ENCODE measurements around the gene SYTL1. TPM values are rescaled to one million over a fixed set of nuclear protein-coding genes. Genes with fewer than 3 reads are reported as not detected.

SYTL1 gene
- total RNA-seq, 1 experiment from 2014 or later = 1.4 TPM

DNA sequence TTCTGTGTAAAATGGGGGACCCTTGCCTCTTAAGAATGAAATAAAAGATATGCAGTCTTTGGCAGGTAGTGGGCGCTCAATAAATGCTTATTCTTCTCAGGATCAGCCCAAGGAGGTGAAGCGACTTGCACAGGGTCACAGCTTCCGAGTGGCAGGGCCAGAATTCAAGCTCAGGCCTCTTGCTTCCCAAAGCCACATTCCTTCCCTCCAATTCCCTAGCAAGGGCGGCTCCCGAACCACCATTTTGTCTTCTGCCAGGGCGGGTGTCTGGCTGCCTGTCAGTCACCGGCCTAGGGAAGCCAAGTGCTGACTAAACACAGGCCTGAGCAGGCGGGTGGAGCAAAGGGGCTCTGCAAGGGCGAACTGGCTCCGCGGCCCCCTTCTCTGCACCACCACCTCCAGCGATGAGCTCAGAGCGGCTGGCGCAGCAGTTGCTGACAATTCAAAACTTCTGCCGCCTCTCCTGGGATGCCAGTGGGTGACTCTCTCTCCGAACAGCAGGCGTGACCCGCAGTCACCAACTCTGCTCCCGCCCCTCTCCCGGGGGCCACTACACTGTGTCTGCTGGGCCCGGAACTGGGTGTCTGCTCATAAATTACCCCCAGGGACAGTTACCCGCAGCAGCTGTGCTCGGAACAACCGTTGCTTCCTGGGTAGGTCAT lies 61.4 kb downstream of the SYTL1 start:
- no peak for DNase-seq (ENCODE audit: low read depth)

Other genes starting within 250 kb of the SYTL1 start
- 10.0 and 24.1 TPM in 2 replicates for gene SLC9A1, start 186.9 kb upstream of the SYTL1 start, total RNA-seq (2014; rRNA removed; shearing (Covaris generic))
- 20.7 and 30.0 TPM in 2 replicates for gene WDTC1, start 107.4 kb upstream of the SYTL1 start, total RNA-seq (2014; rRNA removed; shearing (Covaris generic))
- gene TMEM222, start 19.9 kb upstream of the SYTL1 start, total RNA-seq (2014; rRNA removed; shearing (Covaris generic)) = 48.6 and 52.2 TPM in 2 replicates
- 9.2 and 18.1 TPM in 2 replicates for gene MAP3K6, start 24.9 kb downstream of the SYTL1 start, total RNA-seq (2014; rRNA removed; shearing (Covaris generic))
- not detected in 2 replicates for gene FCN3, start 32.8 kb downstream of the SYTL1 start, total RNA-seq (2014; rRNA removed; shearing (Covaris generic))
- gene CD164L2, start 41.3 kb downstream of the SYTL1 start, total RNA-seq (2014; rRNA removed; shearing (Covaris generic)) = 0.15 TPM in 1 of 2 replicates, not detected in the other
- gene GPR3, start 50.6 kb downstream of the SYTL1 start, total RNA-seq (2014; rRNA removed; shearing (Covaris generic)) = 2.0 and 2.6 TPM in 2 replicates
- 14.0 and 26.2 TPM in 2 replicates for gene WASF2, start 148.1 kb downstream of the SYTL1 start, total RNA-seq (2014; rRNA removed; shearing (Covaris generic))

All from M059J (cell line).